SK-N-SH treated with all-trans-retinoic acid at 6 μM for 48 hours (cell line): Measurements from ENCODE around the gene PTPRN2.

Experiments
- ATAC-seq: fragments of 200-7000 bp; cut with Tn5 transposase; 3 replicates; pipeline ENCODE4 v1.9.1; 2020; ENCODE audit warnings: mild to moderate bottlenecking, moderate library complexity
- ARNTL ChIP-seq: fragments of 450-650 bp; formaldehyde crosslinking; IDR thresholded peaks from 2 replicates; pipeline ENCODE4 v1.5.0; 2020; ENCODE audit warnings: low read depth, mild to moderate bottlenecking, moderate library complexity, borderline replicate concordance
- BACH2 ChIP-seq: fragments of 250-450 bp; sonication (Bioruptor Pico); IDR thresholded peaks from 2 replicates; pipeline ENCODE4 v1.9.0; 2021; ENCODE audit warnings: mild to moderate bottlenecking, borderline replicate concordance
- CREB5 ChIP-seq: fragments of 250-450 bp; sonication (Bioruptor Pico); IDR thresholded peaks from 2 replicates; pipeline ENCODE4 v1.5.1; 2020; ENCODE audit warnings: low read depth, mild to moderate bottlenecking, moderate library complexity
- CSDC2 ChIP-seq: fragments of 250-450 bp; sonication (Bioruptor Pico); IDR thresholded peaks from 2 replicates; pipeline ENCODE4 v1.5.0; 2020; ENCODE audit warnings: mild to moderate bottlenecking, moderate library complexity
- CSRNP3 ChIP-seq: fragments of 250-450 bp; sonication (Bioruptor Pico); IDR thresholded peaks from 2 replicates; pipeline ENCODE4 v1.5.1; 2021; ENCODE audit warnings: mild to moderate bottlenecking, moderate library complexity
- ESRRG ChIP-seq: fragments of 250-450 bp; sonication (Bioruptor Pico); IDR thresholded peaks from 2 replicates; pipeline ENCODE4 v1.6.1; 2021; ENCODE audit warnings: mild to moderate bottlenecking
- ISL1 ChIP-seq: fragments of 250-450 bp; sonication (Bioruptor Pico); IDR thresholded peaks from 2 replicates; pipeline ENCODE4 v2.1.2; 2022; ENCODE audit warnings: mild to moderate bottlenecking, moderate library complexity
- OSR1 ChIP-seq: fragments of 250-450 bp; sonication (Bioruptor Pico); IDR thresholded peaks from 2 replicates; pipeline ENCODE4 v1.8.0; 2022; ENCODE audit warnings: moderate library complexity, mild to moderate bottlenecking, inconsistent platforms
- POU6F1 ChIP-seq: fragments of 250-450 bp; sonication (Bioruptor Pico); IDR thresholded peaks from 2 replicates; pipeline ENCODE4 v1.8.0; 2021; ENCODE audit warnings: low read depth, mild to moderate bottlenecking, moderate library complexity, borderline replicate concordance
- PPARA ChIP-seq: fragments of 250-450 bp; sonication (Bioruptor Pico); IDR thresholded peaks from 2 replicates; pipeline ENCODE4 v1.5.0; 2020; ENCODE audit warnings: mild to moderate bottlenecking, borderline replicate concordance
- RARB ChIP-seq: fragments of 250-450 bp; sonication (Bioruptor Pico); IDR thresholded peaks from 2 replicates; pipeline ENCODE4 v1.8.0; 2021; ENCODE audit warnings: mild to moderate bottlenecking, moderate library complexity
- SNAI2 ChIP-seq: fragments of 250-450 bp; sonication (Bioruptor Pico); IDR thresholded peaks from 2 replicates; pipeline ENCODE4 v1.5.0; 2020; ENCODE audit warnings: mild to moderate bottlenecking, moderate library complexity
- TCF4 ChIP-seq: fragments of 250-450 bp; sonication (Bioruptor Pico); IDR thresholded peaks from 2 replicates; pipeline ENCODE4 v1.8.0; 2021; ENCODE audit warnings: mild to moderate bottlenecking, moderate library complexity, borderline replicate concordance
- TOX ChIP-seq: fragments of 250-450 bp; sonication (Bioruptor Pico); IDR thresholded peaks from 2 replicates; pipeline ENCODE4 v1.8.0; 2021; ENCODE audit warnings: mild to moderate bottlenecking, moderate library complexity, borderline replicate concordance
- TSHZ2 ChIP-seq: fragments of 250-450 bp; sonication (Bioruptor Pico); IDR thresholded peaks from 2 replicates; pipeline ENCODE4 v1.5.0; 2020; ENCODE audit warnings: mild to moderate bottlenecking, moderate library complexity
- ZC3H10 ChIP-seq: fragments of 250-450 bp; sonication (Bioruptor Pico); IDR thresholded peaks from 2 replicates; pipeline ENCODE4 v1.5.1; 2021; ENCODE audit warnings: mild to moderate bottlenecking, moderate library complexity
- ZFP3 ChIP-seq: fragments of 250-450 bp; sonication (Bioruptor Pico); IDR thresholded peaks from 2 replicates; pipeline ENCODE4 v1.5.0; 2020; ENCODE audit warnings: mild to moderate bottlenecking, moderate library complexity
- ZNF565 ChIP-seq: fragments of 450-650 bp; formaldehyde crosslinking; conservative IDR thresholded peaks from 2 replicates; pipeline ENCODE4 v1.5.0; 2020; ENCODE audit warnings: low read depth, mild to moderate bottlenecking, moderate library complexity
- ZNF70 ChIP-seq: fragments of 450-650 bp; formaldehyde crosslinking; IDR thresholded peaks from 2 replicates; pipeline ENCODE4 v1.5.0; 2020; ENCODE audit warnings: mild to moderate bottlenecking, moderate library complexity
- ZNF8 ChIP-seq: fragments of 450-650 bp; formaldehyde crosslinking; IDR thresholded peaks from 2 replicates; pipeline ENCODE4 v1.5.0; 2020; ENCODE audit warnings: mild to moderate bottlenecking, moderate library complexity

PTPRN2 gene

GRCh38 chr7:157817944-157818700, 769.5 kb downstream of the PTPRN2 start:
- no peak for ATAC-seq
- TF ChIP-seq ZNF8 (CRISPR knock-in tag) (no peak), POU6F1 (no peak)

GRCh38 chr7:157817433-157817832, 770.2 kb downstream of the PTPRN2 start:
- TF ChIP-seq OSR1 (CRISPR knock-in tag): no peak
- TF ChIP-seq ESRRG (CRISPR knock-in tag): no peak
- TF ChIP-seq ARNTL (CRISPR knock-in tag): no peak
- TF ChIP-seq ZC3H10 (CRISPR knock-in tag): no peak
- TF ChIP-seq ZFP3 (CRISPR knock-in tag): no peak
- TF ChIP-seq PPARA: no peak
- TF ChIP-seq POU6F1: no peak
- no peak for TF ChIP-seq TOX (CRISPR knock-in tag)
- TF ChIP-seq TSHZ2 (CRISPR knock-in tag): no peak
- TF ChIP-seq CSDC2: no peak
- TF ChIP-seq ZNF565 (CRISPR knock-in tag): no peak
- no peak for TF ChIP-seq ISL1 (CRISPR knock-in tag)
- no peak for TF ChIP-seq ZNF70 (CRISPR knock-in tag)
- TF ChIP-seq ZNF8 (CRISPR knock-in tag): no peak
- TF ChIP-seq TCF4 (CRISPR knock-in tag): no peak
- no peak for TF ChIP-seq CREB5 (CRISPR knock-in tag)
- no peak for TF ChIP-seq CSRNP3 (CRISPR knock-in tag)
- no peak for TF ChIP-seq RARB (CRISPR knock-in tag)
- no peak for ATAC-seq

- no peak for ATAC-seq
- no peak for TF ChIP-seq CSDC2
- no peak for TF ChIP-seq POU6F1
- no peak for TF ChIP-seq BACH2 (CRISPR knock-in tag)
- TF ChIP-seq CSRNP3 (CRISPR knock-in tag): no peak
- no peak for TF ChIP-seq CREB5 (CRISPR knock-in tag)
- no peak for TF ChIP-seq RARB (CRISPR knock-in tag)
- TF ChIP-seq ZC3H10 (CRISPR knock-in tag): no peak
- TF ChIP-seq TCF4 (CRISPR knock-in tag): no peak
- no peak for TF ChIP-seq SNAI2 (CRISPR knock-in tag)
- no peak for TF ChIP-seq ISL1 (CRISPR knock-in tag)
- TF ChIP-seq ZNF8 (CRISPR knock-in tag): no peak
- no peak for TF ChIP-seq PPARA
- no peak for TF ChIP-seq ZNF70 (CRISPR knock-in tag)
- TF ChIP-seq ARNTL (CRISPR knock-in tag): no peak
These were observed 770.9 kb downstream of the PTPRN2 start for GRCh38 chr7:157816526-157817250.
